Left lobe of liver (tissue), 2 donors: ENCODE results near the gene CHKA. TPM values are rescaled to one million over a fixed set of nuclear protein-coding genes. Genes with fewer than 3 reads are reported as not detected.

Experiments used
- ATAC-seq: fragments of 200-7000 bp; cut with Tn5 transposase; one replicate; pipeline ENCODE4 v1.9.1; 2020; ENCODE audit warnings: mild to moderate bottlenecking, moderate library complexity
- DNase-seq: peaks from one replicate; pipeline ENCODE4 v3.0.0-alpha.2; 2020; ENCODE audit warnings: low spot score
- total RNA-seq: library from RNA; stranded (reverse); gene quantifications from one replicate; pipeline ENCODE4 v1.2.1, GENCODE V29; 2021
- donor health status: DM: no; HTN: no; CAD: no; lungs with moderate emphysema.
- donor health status: DM: no; HTN: yes; CAD: no.

CHKA gene
- total RNA-seq, 1 donor from 2014 or later: 15.5 TPM

GRCh38 chr11:68077617-68078582 is 43.3 kb downstream of the CHKA start:
- no peak for DNase-seq

GRCh38 chr11:68076371-68077042 is 44.7 kb downstream of the CHKA start:
- DNase-seq: no peak
- peak; percentile 33 for ATAC-seq

More at GRCh38 chr11:68077617-68078582, 43.3 kb downstream of the CHKA start:
- ATAC-seq: peak; percentile 8

- DNase-seq (peak; percentile 47), ATAC-seq (peak; percentile 63)
Observed at GRCh38 chr11:68074584-68075352, 46.4 kb downstream of the CHKA start.

DNA sequence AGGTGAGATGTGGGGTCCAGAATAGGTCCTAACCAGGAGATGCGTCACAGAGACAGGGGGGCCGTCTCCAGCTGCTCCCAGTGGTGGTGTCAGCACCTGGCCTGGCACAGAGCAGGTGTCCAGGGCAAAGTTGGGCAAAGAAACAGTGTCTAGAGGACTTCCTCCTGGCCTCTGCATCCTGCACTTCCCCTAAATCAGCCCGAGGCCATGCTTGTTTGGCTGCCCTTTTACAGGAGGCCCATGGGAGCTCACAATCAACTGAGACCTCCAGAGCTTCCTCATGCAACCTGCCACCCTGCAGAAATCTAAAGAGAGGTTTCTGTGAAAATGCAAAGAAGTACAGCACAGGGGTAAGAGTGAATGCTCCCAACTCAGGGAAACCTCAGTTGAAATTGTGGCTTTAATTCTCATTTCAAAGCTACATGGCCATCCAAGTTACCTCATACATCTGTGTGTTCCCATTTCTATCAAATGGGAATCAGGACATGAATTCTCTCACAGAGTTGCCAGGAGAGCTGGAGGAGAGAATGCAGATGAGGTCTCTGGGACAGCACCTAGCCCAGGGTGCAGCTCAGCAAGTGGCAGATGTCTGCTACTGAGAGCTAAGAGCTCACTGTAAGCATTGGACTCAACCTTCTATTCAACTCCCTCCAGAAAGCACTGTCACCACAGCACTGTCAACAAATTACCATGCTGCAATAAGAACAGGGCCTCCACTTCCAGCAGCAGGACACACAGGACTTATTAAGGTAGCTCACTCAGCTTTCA is 49.7 kb downstream of the CHKA start:
- ATAC-seq (no peak), DNase-seq (peak; percentile 40)

DNA sequence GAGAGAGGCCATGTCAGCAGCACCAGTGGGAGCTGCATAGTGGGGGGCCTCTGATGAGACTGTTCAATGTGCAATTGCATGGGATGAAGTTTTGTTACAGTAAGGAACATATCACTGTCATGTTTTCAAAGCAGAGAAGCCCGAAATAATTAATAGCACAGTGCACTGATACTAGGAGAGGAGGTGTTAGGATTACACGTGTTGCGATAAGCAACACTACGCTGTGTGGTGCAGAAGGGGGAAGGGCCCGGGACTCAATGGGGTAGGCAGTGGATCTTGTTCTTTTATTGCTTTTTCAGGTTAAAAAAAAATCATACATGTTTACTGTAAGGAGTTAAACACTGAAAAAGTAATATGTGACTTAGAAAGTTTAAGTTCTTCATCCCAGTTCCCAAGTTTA is 53.2 kb downstream of the CHKA start:
- ATAC-seq (no peak), DNase-seq (peak; percentile 11)

- ATAC-seq (peak; percentile 68), DNase-seq (no peak)
Observed at GRCh38 chr11:68066742-68067141, 54.4 kb downstream of the CHKA start.

- DNase-seq (no peak), ATAC-seq (no peak)
Observed at GRCh38 chr11:68065841-68066240, 55.3 kb downstream of the CHKA start.

- peak; percentile 11 for ATAC-seq
- no peak for DNase-seq
Observed at GRCh38 chr11:68064926-68065325, 56.3 kb downstream of the CHKA start.

DNA sequence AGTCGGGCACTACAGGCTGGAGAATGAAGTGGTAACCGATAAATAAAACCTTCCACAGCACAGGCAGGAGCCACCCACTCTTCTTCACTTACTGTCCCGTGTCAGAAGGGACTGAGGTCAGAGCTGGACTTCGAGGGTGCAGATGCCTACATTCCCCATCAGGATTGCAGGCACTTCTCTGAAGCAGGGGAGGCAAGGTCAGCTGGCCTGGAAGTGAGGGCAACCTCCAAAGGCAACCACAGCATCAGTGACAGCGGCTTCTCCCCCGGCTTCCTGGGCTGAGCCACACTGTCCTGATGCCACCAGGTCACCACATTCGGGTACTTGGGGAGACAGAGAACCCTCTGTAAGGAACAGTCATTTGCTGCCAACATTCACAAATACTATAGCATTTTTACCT is 59.7 kb downstream of the CHKA start:
- ATAC-seq (no peak), DNase-seq (no peak)

DNA sequence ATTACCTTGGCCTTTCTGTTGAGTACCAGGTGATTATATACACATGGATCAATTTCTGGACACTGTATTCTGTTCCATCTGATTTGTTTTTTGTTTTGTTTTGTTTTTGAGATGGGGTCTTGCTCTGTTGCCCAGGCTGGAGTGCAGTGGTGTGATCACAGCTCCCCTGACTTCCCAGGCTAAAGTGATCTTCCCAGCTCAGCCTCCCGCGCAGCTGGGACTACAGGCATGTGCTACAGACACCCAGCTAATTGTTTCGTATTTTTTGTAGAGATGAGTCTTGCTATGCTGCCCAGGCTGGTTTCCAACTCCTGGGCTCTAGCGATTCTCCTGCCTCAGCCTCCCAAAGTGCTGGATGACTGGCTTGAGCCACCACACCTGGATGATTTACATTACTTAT is 63.4 kb downstream of the CHKA start:
- DNase-seq (no peak), ATAC-seq (no peak)

DNA sequence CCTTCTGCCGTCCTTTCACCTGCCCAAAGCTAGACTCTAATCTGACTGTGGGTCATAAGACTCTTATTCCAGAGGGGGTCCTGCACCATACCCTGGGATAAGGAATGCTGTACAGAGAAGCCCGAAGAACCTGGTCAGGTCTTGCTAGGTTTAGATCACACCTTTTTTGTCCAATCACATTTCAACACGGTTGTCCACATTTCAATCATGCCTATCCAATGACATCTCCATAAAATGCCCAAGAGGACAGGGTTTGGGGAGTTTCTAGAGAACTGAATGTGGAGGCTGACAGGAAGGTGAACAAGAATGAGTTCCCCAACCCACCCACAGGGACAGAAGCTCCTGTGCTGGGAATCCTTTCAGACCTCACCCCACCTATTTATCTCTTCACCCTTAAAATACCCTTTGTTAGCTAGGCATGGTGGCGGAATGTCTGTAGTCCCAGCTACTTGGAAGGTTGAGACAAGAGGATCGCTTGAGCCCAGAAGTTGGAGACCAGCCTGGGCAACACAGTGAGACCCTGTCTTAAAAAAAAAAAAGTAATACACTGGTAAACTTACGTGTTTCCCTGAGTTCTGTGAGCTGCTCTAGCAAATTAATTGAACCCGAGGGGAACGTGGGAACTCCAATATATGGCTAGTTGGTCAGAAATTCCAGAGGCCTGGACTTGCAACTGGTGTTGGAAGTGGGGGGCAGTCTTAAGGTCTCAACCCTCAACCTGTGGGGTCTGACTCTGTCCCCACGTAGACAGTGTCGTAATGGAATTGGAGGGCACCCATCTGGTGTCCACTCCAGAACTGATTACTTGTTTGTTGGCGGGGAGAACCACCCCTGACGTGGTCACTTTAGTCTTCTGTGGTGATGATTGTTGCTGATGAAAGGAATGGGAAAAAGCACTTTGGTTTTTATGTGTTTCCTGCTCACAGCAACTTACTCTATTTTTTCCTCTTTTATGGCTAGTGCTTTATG is 64.6 kb downstream of the CHKA start:
- DNase-seq: no peak
- ATAC-seq: no peak

- DNase-seq (no peak), ATAC-seq (no peak)
Observed at GRCh38 chr11:68053981-68054812, 67.0 kb downstream of the CHKA start.

DNA sequence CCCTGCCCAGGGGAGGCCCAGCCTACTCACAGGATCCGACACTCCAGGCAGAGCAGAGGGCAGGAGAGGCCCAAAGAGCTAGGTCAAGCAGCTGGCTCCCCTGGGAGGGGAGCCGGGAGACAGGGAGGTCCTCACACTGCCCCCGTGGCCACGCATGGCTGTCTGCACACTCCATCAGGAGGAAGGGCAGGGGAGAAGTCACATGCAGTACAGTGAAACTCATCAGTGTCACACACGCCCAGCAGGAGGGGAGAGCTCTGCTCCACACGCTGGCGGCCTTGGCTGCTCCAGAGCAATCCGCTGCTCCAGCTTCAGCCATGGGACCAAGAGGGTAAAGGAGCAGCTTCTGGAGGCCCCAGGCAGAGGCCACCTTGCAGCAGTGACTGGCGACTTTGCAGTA is 68.1 kb downstream of the CHKA start:
- peak; percentile 13 for ATAC-seq
- no peak for DNase-seq

DNA sequence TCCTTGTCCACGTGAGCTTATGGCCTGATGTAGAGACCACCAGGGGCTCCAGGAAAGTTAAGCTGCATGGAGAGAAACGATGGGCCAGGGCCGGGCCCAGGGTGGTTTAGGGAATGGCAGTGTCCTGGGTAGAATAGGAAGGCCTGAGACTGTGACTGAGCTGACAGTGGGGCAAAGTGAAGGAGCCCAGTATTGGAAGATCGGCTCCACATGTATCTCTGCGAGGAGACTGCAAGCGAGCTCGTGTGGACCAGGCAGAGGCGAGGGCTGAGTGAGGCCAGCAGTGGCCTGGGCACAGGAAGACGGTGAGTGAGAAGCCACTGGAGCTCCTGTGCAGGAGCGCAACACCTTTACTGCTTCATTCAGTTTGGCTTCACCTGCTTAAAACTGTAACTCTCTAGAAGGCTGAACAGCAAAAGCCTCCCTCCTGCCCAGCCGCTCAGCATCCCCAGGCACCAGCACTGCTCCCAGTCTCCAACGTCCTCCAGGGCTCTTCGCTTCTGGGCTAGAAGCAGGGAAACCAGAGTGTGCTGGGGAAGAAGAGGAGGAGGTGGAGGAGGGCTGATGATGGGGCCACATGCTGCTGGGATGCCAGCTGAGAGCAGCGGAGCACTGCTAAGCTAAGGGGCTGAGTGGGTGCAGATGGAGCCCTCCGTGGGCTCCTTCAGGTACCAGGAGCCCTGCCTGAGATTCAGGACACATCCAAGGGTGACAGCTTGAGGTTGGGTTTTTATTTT is 68.9 kb downstream of the CHKA start:
- DNase-seq (no peak), ATAC-seq (no peak)

DNA sequence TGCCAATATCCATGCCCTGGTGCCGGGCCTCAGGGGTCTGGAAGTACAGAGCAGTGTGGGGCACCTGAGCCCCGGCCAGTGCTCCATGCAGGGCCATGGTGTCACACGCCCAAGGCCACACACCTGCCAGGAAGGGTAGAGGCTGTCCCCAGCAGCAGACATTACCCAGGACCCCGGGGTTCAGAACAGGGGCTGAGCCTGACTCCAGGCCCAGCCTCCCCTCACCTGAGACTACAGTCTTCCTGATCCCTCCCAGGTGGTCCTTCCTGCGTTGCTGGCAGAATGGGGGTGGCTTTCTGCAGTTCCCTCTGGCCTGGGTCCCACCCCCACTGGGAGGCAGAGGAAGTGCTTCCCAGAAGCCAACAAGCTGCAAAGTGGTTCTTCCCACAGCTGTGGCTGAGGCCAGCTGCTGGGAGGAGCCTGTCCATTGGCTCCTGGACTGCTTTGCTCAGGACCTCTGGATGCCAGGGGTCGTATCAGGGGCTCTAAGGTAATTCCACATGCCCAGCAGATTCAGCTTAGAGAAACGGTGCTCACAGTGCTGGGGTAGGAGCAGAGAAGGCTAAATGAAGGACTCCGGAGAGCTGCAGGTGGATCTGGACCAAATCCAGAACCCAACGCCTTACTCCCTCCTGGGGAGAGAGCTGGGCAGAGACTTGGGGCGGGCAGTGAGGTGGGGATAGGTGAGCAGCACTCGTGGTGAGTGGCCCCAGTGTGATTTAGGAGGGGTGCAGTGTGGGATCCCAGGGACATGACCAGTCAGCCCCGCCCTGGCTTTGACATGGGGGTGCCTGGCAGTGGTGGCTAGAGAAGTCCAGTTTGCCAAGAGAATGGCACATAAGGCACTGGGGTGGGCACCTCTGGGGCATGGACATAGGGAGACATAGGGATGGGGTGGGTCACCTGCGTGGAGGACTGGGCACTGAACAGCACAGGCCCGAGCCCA is 69.7 kb downstream of the CHKA start:
- ATAC-seq: peak; percentile 9
- DNase-seq: no peak

DNA sequence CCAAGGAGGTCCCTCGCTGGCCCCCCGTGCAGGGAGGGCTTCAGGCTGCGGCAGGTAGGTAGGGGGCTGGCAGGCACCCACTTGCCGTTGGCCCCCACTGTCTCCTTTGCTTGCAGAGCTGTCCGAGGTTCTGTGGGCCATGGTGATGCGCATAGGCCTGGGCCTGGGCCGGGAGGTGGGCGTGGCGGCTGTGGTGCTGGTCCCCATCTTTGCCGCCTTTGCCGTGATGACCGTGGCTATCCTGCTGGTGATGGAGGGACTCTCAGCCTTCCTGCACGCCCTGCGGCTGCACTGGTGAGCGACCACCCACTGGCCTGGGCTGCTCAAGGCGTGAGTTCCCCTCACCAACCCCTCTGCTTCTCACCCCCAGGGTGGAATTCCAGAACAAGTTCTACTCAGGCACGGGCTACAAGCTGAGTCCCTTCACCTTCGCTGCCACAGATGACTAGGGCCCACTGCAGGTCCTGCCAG is 70.8 kb downstream of the CHKA start:
- DNase-seq: no peak

More for the DNA sequence above, 70.8 kb downstream of the CHKA start:
- ATAC-seq: no peak
